ENCODE data around the gene TBC1D3B.
"Not testable (repeated sequence)": the region's sequence is repeated elsewhere in the genome, so short reads cannot be mapped to it uniquely, and the experiment has no call there.

The TBC1D3B gene

DNA sequence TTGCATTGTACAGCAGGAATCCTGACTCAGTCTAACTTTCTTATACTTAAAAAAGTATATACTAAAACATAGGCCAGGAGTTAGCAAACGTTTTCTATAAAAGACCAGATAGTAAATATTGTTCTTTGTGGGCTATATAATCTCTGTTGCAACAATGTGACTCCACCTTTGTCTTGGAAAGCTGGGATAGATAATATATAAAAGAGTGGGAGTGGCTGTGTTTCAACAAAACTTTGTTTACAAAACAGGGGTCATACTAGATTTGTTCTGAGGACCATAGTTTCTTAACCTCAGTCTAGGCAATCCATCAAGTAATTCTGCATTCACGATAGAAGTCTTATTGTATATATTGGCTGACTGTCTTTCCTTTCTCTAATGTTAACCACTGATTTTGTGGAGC, 9.0 kb upstream of the TBC1D3B start:
- H3K36me3 ChIP-seq (ENCODE audit: control insufficient read depth, insufficient read depth, low read length, severe bottlenecking): no peaks in the 10 kb centered on the region
- no peak for DNase-seq (ENCODE audit: low read depth)

DNA sequence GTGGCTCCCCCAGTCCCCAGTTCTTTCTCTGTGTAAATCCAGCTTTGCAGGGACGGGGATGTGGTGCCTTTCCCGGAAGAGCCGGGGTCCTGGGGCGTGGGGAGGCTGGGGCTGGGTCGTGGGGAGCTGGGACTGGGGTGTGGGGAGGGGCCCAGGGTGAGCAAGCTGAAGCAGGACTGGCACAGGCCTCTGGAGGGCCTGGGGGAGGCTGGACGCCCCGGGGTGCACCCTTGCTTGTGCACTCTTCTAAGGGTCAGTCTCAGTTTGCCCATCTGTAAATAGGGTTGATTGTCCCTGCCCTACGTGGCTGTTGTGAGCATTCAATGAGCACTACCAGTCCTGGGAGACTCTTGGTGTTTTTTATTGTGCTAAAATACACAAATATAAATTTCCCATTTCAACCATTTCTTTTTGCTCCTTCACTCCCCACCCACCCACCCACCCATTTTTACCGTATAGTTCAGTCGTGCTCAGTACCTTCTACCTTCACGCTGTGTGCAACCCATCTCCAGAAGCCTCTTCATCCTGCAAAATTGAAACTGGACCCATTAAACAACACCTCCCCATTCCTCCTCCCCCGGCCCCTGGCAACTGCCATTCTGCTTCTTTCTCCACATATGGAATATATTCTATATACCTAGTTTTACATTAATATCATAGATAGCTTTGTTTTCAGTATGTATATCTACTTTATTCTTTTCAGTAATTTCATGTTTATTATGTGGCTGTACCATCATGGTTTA, 7.8 kb upstream of the TBC1D3B start:
- Histone ChIP-seq H3K4me3 (ENCODE audit: low read length) (peak overlapping the region; percentile 76), H3K4me1 (ENCODE audit: control insufficient read depth, insufficient read depth, low read length) (no peaks in the 10 kb centered on the region), H3K36me3 (ENCODE audit: control insufficient read depth, insufficient read depth, low read length, severe bottlenecking) (no peaks in the 10 kb centered on the region), H3K27me3 (replicated peaks; ENCODE audit: control insufficient read depth, insufficient read depth, low read length) (no peaks in the 10 kb centered on the region), H3K9ac (ENCODE audit: low read length) (no peak overlapping the region), H3K9me3 (ENCODE audit: control insufficient read depth, low read length) (no peaks in the 10 kb centered on the region)
- DNase-seq (ENCODE audit: low read depth): no peak

More for the DNA sequence above, 9.0 kb upstream of the TBC1D3B start:
- H3K9ac ChIP-seq (ENCODE audit: low read length): no peak overlapping the region
- H3K4me1 ChIP-seq (ENCODE audit: control insufficient read depth, insufficient read depth, low read length): no peaks in the 10 kb centered on the region
- H3K9me3 ChIP-seq (ENCODE audit: control insufficient read depth, low read length): no peaks in the 10 kb centered on the region
- no peaks in the 10 kb centered on the region for H3K27me3 ChIP-seq (replicated peaks; ENCODE audit: control insufficient read depth, insufficient read depth, low read length)
- H3K4me3 ChIP-seq (ENCODE audit: low read length): no peak overlapping the region

DNA sequence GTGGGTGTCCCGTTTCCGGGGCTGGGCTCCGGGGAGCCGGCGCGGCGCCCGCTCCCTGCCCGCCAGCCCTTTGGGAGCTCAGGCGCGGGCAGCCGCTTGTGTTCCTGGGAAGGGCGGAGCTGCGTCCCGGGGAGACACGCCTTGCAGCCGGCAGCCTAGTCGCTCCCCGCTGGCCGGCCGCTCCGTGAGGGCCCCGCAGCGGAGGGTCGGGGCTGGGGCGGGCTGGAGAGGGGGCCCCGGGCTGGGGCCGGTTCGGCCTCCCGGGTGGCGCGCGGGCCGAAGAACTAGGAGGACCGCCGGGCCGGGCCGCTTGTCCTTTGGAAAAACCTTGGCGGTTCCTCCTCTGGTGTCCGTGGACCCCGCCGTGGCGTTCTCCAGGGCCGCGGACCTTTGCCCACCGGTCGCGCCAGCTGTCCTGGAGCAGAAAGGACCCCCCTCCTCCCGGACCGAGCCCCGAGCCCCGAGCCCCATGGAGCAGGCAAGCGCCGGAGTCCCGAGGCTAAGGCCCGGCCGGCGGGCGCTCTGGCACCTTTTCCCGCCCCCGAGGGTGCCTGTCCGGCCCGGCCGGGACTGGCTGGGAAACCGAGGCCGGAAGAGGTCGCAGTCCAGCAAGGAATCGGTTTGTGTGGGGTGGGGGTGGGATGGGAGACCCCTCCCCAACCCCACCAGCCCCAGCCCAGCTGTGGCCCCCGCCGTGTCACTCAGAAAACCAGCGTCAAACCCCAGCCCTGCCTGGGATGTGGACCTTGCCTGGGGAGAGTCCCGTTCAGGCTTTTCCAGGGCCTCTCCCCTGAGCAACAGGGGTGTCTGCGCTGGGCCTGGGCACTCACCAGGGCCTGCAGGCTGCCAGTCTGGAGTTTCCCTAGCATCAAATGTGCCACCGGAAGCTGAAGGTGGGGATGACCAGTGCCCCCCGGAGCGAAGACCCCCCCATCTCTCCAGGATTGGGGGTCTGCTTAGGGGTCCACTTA, 6.8 kb upstream of the TBC1D3B start:
- DNase-seq (ENCODE audit: low read depth): peak; percentile 95
- H3K36me3 ChIP-seq (ENCODE audit: control insufficient read depth, insufficient read depth, low read length, severe bottlenecking): no peaks in the 10 kb centered on the region
- no peaks in the 10 kb centered on the region for H3K27me3 ChIP-seq (replicated peaks; ENCODE audit: control insufficient read depth, insufficient read depth, low read length)
- H3K9ac ChIP-seq (ENCODE audit: low read length): peak overlapping the region; percentile 69
- H3K4me3 ChIP-seq (ENCODE audit: low read length): peak overlapping the region; percentile 76
- H3K4me1 ChIP-seq (ENCODE audit: control insufficient read depth, insufficient read depth, low read length): no peaks in the 10 kb centered on the region
- H3K9me3 ChIP-seq (ENCODE audit: control insufficient read depth, low read length): no peaks in the 10 kb centered on the region

DNA sequence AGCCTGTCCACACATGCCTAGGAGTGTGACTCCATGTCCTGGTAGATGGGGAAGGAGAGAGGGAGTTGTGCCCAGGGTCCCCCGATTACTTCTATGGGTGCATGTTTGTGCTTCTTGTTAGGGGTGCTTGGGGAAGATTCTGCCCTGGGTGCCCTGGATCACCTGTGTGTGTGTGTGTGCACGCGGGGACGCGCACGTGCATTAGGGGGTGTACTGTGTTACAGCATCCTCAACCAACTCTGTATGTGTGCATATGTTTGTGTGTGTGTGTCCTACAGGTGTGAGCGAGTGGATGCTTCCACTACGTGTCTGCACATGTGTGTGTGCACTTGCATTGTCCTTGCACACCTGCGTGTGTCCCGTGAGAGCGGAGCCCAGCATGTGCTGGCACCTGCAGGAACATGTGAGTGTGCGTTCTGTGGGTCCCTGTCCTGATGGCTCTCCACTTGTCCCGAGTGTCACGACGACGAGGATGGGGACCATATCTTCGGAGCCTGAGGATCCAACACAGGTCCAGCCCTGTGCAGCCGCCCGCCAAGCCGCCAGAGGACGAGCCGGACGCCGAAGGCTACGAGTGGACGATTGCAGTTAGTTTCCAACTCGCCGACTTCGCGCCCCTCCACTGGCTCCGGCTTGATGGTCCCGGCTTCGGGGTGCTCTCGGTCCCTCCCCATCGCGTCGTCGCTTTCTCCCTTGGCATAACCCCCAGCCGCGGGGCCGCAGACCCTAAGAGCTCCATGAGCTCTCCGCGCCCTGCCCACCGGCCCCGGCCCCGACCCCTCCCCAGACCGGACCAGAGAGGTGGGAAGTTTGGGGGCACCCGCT, 6.0 kb upstream of the TBC1D3B start:
- Histone ChIP-seq H3K9me3 (ENCODE audit: control insufficient read depth, low read length) (no peaks in the 10 kb centered on the region), H3K9ac (ENCODE audit: low read length) (peak overlapping the region; percentile 69), H3K36me3 (ENCODE audit: control insufficient read depth, insufficient read depth, low read length, severe bottlenecking) (no peaks in the 10 kb centered on the region), H3K4me3 (ENCODE audit: low read length) (peak overlapping the region; percentile 76), H3K4me1 (ENCODE audit: control insufficient read depth, insufficient read depth, low read length) (no peaks in the 10 kb centered on the region), H3K27me3 (replicated peaks; ENCODE audit: control insufficient read depth, insufficient read depth, low read length) (no peaks in the 10 kb centered on the region)
- peak; percentile 59 for DNase-seq (ENCODE audit: low read depth)

DNA sequence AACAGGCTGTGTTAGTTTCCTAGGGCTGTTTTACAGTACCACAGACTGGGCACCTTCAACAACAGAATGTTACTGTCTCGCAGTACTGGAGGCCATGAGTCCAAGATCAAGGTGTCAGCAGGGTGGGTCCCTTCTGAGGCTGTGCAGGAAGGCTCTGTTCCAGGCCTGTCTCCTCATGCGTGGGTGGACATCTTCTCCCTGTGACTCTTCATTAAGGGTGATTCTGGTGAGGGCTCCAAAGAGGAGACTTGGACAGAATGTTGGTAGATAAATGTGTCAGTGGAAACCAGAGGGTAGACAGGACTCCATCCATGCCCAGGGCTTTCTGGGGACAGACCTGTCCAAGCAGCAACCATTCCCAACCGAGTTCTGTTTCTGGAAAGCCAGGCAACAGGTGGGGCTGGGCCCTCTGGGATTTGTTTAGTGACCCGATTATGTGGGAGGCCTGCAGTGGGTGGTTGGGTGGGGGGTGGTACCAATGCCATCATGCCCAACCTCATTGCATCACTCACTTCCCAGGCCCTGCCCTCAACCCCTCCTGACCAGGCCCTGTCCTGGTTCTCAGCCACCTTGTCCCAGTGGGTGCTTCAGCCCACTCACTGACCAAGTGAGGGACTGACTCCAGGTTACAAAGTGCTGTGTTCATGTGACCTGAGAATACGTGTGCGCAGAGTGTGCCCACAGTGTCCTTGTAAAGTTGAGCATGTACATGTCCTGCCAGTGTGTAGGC, 5.2 kb upstream of the TBC1D3B start:
- H3K9me3 ChIP-seq (ENCODE audit: control insufficient read depth, low read length); DNase-seq (ENCODE audit: low read depth); H3K27me3 ChIP-seq (replicated peaks; ENCODE audit: control insufficient read depth, insufficient read depth, low read length); H3K36me3 ChIP-seq (ENCODE audit: control insufficient read depth, insufficient read depth, low read length, severe bottlenecking); H3K9ac ChIP-seq (ENCODE audit: low read length); H3K4me1 ChIP-seq (ENCODE audit: control insufficient read depth, insufficient read depth, low read length); H3K4me3 ChIP-seq (ENCODE audit: low read length): not testable (repeated sequence)

- H3K4me1 ChIP-seq (ENCODE audit: control insufficient read depth, insufficient read depth, low read length); H3K27me3 ChIP-seq (replicated peaks; ENCODE audit: control insufficient read depth, insufficient read depth, low read length); H3K4me3 ChIP-seq (ENCODE audit: low read length); DNase-seq (ENCODE audit: low read depth); H3K9ac ChIP-seq (ENCODE audit: low read length); H3K9me3 ChIP-seq (ENCODE audit: control insufficient read depth, low read length); H3K36me3 ChIP-seq (ENCODE audit: control insufficient read depth, insufficient read depth, low read length, severe bottlenecking): not testable (repeated sequence)
Observed at GRCh38 chr17:36168836-36169235, 7.6 kb downstream of the TBC1D3B start.

- Histone ChIP-seq H3K36me3 (ENCODE audit: control insufficient read depth, insufficient read depth, low read length, severe bottlenecking) (no peaks in the 10 kb centered on the region), H3K27me3 (replicated peaks; ENCODE audit: control insufficient read depth, insufficient read depth, low read length) (peaks cover 25% of the 10 kb centered on the region), H3K9ac (ENCODE audit: low read length) (no peak overlapping the region), H3K9me3 (ENCODE audit: control insufficient read depth, low read length) (no peaks in the 10 kb centered on the region), H3K4me1 (ENCODE audit: control insufficient read depth, insufficient read depth, low read length) (peaks cover 10% of the 10 kb centered on the region), H3K4me3 (ENCODE audit: low read length) (no peak overlapping the region)
- DNase-seq (ENCODE audit: low read depth): no peak
Observed at GRCh38 chr17:36153895-36154610, 22.4 kb downstream of the TBC1D3B start.

GRCh38 chr17:36152639-36153120, 23.8 kb downstream of the TBC1D3B start:
- peaks cover 25% of the 10 kb centered on the region for H3K27me3 ChIP-seq (replicated peaks; ENCODE audit: control insufficient read depth, insufficient read depth, low read length)
- DNase-seq (ENCODE audit: low read depth): peak; percentile 17
- no peaks in the 10 kb centered on the region for H3K9me3 ChIP-seq (ENCODE audit: control insufficient read depth, low read length)
- no peaks in the 10 kb centered on the region for H3K36me3 ChIP-seq (ENCODE audit: control insufficient read depth, insufficient read depth, low read length, severe bottlenecking)
- no peak overlapping the region for H3K4me3 ChIP-seq (ENCODE audit: low read length)
- H3K4me1 ChIP-seq (ENCODE audit: control insufficient read depth, insufficient read depth, low read length): peaks cover 14% of the 10 kb centered on the region
- H3K9ac ChIP-seq (ENCODE audit: low read length): no peak overlapping the region

DNA sequence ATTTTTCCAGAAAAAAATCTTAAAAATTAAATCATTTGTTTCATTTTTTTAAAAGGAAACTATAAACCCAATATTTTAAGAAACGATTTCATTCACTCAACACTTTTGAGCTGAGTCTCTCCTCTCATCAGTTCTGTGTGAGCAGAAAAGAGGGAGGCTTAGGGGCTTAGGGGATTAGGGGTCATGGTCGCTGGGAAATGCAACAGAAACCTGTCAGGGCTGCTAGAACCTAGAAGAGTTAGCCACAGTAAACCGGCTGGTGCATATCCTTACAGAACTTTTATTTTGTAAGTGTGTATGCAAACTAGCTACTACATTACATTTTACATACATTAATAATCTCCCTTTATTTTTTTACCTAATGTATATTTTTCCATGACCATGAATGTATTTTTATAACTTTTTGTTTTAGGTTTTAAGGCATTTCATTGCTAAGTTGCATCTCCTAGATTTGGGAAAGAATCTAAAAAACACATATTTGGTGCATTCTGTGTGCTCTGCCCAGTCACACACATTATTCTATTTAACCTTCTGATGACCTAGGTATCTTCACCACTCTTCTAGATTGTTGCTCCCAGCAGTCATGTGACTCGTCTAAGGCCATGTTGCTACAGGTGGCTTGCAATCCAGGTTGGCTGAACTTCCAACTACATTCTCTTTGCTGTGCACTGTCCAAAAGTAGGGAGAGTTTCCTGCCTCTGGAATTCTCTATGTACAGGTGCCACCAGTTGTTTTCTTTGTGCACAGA, 24.4 kb downstream of the TBC1D3B start:
- Histone ChIP-seq H3K9ac (ENCODE audit: low read length) (no peak overlapping the region), H3K4me3 (ENCODE audit: low read length) (no peak overlapping the region), H3K4me1 (ENCODE audit: control insufficient read depth, insufficient read depth, low read length) (peaks cover 14% of the 10 kb centered on the region), H3K36me3 (ENCODE audit: control insufficient read depth, insufficient read depth, low read length, severe bottlenecking) (no peaks in the 10 kb centered on the region), H3K9me3 (ENCODE audit: control insufficient read depth, low read length) (no peaks in the 10 kb centered on the region), H3K27me3 (replicated peaks; ENCODE audit: control insufficient read depth, insufficient read depth, low read length) (peaks cover 25% of the 10 kb centered on the region)
- no peak for DNase-seq (ENCODE audit: low read depth)

Data from adipocyte (in vitro differentiated cells).